HG03039 (cell line): Measurements from ENCODE around the gene LTBP4.
A peak's percentile ranks its signal among the peaks of the same experiment; 100 is the strongest.

ENCODE experiments used
- ATAC-seq: cut with Tn5 transposase; IDR thresholded peaks from one replicate; pipeline ENCODE4 v1.9.1; 2021; ENCODE audit warnings: mild to moderate bottlenecking, moderate library complexity; ENCODE audit not compliant: unreplicated experiment

LTBP4 gene

DNA sequence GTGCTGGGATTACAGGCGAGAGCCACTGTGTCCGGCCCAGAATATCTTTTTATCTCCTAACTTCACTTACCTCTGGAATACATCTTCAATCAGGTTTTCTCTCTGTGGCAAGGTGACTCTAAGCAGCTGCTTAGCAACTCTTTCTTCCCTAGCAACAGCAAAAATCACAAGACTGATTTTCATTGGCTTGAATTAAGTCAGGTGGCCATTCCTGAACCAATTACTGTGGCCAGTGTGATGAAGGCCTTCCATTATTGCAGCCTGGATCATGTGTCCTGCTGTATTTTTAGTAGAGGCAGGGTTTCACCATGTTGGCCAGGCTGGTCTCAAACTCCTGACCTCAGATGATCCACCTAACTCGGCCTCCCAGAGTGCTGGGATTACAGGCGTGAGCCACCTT lies 9.0 kb upstream of the LTBP4 start:
- ATAC-seq, result no peak

DNA sequence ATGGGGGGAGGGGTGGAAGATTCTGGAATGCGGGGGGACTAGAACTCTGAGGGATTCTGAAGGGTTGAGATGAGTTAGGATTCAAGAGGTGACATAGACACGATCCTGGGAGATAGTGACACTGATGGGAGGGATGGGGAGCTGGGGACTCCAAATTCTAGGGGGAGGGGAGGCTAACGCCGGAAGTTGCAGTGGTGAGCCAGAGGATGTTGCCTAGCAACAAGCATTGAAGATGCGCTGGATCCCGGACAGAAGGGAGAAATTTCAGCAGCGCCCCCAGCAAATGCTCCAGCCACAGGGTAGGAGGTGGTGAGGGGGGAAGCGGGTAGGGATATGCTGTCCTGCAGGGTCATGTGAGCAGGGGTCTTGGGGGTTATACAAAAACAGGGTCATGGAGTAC lies 6.9 kb upstream of the LTBP4 start:
- no peak for ATAC-seq

DNA sequence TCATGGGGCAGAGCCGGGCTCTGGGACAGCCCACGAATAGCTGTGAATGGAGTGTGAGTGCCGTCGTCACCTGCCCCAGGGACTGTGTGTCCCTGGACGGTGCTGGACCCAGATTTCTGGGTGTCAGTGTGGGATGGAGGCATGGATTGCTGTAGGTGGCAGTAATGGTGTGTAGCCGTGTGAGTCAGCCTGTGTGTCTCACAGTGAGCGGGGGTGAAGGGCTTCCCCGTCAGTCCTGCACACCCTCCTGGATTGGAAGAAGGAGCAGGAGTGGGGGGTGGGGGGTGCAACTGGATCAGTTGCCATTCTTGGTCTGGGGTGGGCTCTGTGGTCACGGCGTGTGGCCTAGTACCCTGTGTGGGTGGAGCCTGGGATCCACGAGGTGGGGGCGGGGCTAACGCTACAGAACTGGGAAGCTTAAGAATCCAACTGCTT lies 6.5 kb upstream of the LTBP4 start:
- no peak for ATAC-seq

DNA sequence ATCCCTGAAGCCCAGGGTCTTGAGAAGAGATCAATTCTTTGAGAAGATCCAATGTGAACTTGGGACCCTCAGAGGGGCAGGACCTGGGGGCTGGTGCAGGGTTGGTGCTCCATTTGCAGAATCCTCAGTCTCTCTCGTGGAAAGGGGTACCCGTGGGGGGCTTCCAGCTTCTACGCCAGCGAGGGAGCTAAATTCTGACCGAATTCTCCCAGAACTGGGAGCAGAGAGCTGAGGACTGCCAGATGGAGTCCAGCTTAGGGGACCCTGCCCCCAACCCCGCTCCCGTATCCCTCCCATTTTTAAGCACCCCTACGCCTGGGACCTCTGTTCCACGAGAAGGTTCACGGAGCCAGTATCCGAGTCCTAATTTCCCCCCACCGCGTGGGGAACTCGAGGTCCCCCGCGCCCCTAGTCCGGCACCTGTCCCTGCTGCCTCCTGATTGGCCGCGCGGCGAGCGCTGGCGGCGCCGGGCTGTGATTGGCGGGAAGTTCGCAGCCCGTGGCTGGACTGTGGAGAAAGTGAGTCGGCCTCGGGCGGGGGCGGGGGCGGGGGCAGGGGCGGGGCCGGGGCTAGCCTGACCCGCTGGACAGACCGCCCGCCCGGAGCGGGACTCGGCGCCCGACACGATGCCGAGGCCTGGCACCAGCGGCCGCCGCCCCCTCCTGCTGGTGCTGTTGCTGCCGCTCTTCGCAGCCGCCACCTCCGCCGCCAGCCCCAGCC lies 4.4 kb upstream of the LTBP4 start:
- ATAC-seq, result no peak

DNA sequence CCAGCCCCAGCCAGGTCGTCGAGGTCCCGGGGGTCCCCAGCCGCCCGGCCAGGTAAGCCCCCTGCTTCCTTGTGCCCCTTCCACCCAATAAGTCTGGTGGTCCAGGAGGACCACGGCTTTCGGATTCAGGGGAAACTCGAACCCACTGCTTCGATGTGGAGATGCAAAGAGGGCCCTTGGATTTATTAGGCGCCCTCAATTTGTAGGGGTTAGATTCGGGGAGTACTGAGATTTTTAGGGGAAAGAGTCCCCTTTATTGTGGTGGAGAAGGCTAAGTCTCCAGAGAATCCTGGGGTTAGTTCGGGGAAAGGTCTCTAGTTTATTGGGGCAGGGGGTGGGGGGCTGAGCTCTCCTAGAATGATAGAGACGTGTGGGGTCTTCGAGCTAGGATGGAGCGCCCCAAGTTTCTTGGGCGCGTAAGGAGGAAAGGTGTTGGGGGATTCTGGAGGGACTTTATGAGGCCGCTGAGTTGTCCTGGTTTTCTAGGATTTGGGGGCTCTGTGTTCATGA lies 3.8 kb upstream of the LTBP4 start:
- no peak for ATAC-seq

DNA sequence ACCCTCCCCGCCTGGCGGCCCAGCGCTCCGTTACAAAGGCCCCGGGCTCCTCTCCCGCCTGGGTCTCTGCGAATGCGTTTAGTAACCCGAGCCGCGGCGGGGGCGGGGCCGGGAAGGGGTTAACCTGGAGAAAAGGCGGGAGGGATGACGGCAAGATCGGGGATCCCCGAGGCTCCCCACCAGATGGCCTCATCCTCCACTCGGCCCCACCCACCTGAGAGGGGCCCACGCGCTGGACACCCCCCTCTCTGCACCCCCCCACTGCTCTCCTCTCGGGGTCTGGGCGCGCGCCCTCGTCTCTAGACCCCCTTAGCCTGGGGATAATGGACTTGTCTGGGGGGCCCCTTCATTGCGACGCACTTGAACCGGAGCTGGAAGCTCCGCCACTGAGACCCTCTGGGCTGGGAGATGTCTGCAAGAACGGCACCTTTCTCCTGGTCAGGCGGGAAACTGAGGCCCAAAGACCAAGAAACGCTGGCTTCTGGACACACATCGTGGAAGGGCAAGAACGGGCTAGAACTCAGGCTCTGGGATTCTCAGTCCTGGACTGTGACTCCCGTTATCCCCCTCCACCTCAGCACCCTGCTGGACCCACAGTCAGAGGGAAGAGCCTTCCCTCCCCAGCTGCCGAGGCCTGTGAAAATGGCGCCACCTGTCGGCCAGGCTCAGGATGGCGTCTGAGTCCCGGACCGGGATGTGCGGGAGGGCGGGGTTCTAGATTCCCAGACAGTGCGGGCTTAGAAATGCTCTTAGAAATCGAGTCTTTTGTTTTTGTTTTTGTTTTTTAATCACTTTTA lies 2.9 kb upstream of the LTBP4 start:
- ATAC-seq, result no peak

DNA sequence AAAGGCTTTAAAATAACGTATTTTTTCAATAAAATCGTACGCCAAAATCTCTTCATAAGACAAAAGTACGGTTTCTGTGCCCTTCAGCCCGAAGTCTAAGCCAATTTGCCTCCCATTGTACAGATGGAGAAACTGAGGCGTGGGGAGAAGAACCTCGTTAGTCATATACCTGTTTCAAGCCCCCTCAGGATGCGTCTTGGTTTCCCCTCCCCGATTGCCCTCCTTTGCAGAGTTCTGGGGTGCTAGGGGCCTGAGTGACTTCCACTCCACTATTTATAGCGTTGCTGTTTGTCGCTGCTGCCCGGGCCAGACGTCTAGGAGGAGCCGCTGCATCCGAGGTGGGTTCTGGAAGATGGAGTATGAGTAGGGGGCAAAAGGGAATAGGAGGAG lies 2.3 kb upstream of the LTBP4 start:
- ATAC-seq, result no peak

DNA sequence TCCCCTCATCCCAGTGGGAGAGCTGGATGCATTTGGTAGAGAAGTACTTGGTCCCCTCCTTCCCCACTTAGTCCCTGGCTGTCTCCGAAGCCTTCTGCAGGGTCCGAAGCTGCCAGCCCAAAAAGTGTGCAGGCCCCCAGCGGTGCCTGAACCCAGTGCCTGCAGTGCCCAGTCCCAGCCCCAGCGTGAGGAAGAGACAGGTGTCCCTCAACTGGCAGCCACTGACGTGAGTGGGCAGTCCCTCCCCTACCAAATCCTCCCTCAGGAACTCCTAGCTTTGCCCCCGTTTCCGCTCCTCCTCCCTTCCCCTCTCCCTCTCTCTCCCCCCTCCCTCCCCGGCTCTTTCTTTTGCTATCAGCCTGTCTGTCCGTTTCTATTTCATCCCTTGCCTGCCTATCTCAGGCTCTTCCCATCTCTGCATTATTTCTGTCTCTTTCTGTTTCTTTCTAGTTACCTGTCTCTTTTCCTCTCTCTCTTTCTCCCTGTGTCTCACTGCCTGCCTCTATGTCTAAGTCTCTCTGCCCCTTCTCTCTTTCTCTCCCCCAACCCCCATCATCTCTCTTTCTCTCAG lies 1.8 kb upstream of the LTBP4 start:
- ATAC-seq, result no peak

DNA sequence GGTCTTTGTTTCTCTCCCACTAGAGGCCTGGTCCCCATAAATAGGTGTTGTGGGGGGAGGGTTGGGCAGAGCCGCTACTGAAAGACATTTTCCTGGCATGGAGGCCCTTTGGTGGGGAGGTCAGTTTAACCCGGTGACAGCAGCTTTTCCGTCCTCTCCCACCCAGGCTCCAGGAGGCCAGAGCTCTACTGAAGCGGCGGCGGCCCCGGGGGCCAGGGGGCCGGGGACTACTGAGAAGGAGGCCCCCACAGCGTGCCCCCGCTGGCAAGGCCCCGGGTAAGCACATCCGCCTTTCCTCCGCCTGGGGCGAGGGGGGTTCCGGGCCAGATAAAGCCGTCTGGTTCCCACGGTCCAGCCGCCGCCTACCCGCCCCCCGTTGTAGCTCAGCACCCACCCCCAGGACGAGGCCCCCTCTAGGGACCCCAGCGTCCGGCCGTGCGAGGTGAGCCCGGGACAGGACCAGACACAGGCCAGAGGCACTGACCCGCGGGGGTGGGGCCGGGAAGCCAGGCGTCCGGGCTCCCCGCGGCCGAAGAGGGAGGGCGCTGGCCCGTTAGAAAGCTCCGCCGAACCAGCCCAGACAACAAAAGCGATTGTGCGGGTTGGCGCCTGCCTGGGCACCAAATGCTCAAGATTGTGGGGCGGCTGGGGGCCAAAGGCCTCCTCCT lies 1.1 kb upstream of the LTBP4 start:
- ATAC-seq, result no peak

DNA sequence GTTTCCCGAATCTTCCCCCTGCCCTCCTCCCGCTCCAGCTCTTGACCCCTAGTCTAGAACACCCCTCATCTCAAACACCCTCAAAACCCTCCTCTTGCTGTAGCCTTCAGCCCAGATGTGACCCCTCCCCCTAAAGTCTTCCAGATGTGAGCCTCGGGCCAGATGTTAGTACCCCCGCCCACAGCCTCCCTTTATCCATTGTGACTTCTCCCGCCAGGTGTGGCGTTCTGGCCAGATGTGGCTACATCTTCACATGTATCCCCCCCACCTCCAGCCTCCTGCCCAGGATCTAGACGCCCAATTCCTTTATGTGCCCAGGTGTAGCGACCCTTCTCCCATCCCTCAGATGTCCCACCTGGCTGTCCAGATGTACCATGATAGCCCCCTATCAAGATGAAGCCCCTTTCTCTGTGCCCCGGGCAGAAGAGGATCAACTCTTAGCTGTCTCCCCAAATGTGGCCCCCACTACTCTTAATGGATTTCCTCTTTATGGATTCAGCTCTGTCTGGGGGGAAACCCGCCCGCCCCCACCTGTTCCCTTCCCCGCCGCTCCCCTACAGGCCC lies 517 bp upstream of the LTBP4 start:
- no peak for ATAC-seq

DNA sequence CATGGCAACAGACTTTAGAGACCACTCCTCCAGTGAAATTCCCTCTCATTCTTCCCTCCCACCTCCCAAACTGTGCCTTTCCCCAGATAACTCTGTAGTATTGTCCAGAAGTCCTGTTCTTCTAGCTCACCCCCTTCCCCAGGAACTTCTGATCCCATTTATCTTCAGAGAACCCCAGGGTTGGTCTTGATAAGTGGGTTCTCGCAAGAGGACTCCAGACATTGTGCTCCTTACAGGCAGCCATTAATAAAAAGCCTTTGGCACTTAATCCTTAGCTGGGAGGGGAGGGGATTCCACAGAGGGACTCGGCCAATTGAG lies 1.9 kb downstream of the LTBP4 start:
- ATAC-seq, result no peak

DNA sequence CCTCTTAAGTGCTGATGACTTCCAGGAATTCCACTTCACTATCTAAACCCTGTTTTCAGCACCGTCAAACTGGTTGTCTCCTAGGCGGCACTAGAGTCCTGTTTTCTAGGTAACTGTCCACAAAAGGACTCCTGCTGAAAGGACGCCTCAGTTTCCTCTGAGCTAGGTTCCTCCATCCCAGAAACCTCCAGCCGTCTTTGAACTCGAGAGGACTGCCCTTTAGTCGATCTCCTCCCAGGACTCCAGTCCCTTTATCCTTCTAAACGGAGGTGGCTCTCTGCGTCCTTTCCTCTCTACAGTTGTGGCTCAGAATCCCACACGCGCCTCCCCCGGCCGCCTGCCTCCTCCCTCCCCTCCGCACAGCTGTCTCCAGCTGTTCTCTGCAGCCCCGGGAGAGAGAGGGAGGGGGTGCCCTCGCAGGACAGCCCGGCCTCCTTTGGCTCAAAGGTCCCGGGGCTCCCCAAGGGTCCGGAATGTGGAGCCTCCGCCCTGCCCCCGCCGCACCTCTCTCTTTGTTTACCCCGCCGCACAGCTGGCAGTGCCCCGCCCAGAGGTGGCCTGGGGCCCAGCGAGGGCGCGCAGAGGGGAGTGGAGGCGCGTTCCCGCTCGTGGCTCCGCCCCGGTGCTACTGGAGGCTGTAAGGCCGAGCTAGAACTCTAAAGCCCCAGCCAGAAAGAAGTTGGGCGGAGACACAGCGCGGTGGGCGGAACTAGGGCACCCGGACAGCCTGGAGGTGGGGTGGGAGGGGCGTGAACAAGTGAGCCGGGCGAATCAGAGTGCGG lies 2.4 kb downstream of the LTBP4 start:
- ATAC-seq, result peak; percentile 62

DNA sequence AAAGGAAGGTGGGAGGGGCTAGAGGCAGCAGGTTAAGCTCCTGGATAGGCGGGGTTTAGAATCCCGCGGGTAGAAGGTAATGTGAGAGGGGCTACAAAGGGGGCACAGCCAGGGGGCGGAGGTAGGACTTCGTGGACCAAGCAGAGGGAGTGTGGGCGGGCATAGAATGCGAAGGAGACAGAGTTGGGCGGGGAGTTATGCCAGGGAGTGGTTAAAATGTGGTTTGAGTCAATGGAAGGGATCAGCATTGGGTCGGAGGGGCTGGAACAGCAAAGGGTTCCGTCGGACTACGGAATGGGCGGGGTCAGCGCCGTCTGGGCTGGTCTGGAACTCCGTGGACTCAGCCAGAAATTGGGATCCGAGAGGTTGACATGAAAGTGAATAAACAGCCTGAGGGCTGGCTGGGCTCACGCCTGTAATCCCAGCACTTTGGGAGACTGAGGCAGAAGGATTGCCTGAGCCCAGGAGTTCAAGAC lies 3.0 kb downstream of the LTBP4 start:
- no peak for ATAC-seq

DNA sequence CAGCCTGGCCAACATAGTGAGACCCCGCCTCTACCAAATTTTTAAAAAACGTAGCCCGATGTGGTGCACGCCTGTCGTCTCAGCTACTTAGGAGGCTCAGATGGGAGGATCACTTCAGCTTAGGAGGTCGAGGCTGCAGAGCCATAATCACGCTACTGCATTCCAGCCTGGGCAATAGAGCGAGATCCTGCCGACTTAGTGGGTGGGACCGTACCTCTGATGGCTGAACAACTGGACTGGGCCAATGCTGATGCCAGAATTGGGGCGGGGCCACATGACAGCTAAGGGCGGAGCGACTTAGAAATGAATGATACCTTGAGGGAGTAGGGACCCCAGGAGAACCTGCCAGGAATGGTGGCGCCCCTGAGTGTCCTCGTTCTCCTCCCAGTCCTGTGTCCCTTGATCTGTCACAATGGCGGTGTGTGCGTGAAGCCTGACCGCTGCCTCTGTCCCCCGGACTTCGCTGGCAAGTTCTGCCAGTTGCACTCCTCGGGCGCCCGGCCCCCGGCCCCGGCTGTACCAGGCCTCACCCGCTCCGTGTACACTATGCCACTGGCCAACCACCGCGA lies 3.6 kb downstream of the LTBP4 start:
- ATAC-seq, result no peak

DNA sequence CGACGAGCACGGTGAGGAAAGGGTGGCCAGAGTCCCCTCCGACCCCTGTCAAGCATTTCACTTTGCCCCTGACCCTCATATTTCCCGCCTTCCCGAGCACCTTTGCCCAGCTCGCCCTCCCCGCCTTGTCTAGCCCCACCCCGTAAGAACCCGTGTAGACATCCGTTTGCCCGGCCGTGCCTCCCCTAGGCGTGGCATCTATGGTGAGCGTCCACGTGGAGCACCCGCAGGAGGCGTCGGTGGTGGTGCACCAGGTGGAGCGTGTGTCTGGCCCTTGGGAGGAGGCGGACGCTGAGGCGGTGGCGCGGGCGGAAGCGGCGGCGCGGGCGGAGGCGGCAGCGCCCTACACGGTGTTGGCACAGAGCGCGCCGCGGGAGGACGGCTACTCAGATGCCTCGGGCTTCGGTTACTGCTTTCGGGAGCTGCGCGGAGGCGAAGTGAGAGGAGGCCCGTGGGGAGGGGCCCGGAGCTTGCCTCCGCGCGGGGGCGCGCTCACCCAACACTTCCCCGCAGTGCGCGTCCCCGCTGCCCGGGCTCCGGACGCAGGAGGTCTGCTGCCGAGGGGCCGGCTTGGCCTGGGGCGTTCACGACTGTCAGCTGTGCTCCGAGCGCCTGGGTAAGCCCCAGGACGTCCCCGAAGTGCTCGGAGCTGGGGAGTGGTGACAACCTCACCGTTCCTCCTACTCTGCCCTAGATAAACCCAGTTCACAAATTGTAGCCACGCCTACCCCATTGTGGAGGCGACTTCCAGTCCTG lies 4.2 kb downstream of the LTBP4 start:
- no peak for ATAC-seq

DNA sequence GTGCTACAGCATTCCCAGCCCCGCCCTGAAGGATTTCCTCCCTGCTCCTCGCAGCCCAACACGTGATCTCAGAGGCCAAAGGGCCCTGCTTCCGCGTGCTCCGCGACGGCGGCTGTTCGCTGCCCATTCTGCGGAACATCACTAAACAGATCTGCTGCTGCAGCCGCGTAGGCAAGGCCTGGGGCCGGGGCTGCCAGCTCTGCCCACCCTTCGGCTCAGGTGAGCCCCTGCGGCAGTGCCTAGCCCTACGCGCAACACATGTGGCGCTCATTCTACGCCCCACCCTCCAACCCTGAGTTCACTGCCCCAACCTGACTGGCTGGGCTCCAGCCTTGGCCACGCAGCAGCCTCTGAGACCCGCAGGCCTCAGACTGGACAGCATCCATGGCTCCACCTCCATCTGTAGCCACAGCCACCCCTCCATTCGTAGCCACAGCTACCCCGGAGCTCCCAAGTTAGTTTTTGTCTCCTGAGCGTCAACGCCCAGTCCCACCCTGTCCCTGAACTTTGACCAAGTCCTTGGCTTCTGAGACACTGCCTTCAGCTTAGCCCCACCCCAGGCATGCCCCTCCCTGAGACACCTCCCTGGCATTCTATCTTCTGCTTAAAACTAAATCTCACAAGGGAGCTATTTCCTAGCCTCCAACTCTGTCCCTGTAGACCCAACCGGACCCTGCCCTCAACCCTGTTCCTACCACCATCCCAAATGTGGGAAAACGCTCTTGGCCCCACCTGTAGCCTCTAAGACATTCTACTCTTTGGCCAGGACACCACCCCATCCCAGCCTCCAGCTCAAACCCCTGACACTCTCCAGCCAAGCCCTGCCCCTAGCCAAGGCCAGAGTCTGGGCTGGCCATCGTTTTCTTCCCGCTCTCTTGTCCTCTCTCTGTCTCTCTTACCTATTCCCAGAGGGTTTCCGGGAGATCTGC lies 6.4 kb downstream of the LTBP4 start:
- ATAC-seq, result no peak

DNA sequence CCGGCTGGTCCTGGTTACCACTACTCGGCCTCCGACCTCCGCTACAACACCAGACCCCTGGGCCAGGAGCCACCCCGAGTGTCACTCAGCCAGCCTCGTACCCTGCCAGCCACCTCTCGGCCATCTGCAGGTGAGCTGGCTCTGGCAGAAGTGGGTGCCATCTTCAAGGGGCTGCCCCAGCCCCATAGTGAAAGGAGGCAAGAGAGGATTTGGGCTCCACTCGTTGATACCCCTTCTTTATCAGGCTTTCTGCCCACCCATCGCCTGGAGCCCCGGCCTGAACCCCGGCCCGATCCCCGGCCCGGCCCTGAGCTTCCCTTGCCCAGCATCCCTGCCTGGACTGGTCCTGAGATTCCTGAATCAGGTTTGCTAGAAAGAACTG lies 7.1 kb downstream of the LTBP4 start:
- no peak for ATAC-seq

DNA sequence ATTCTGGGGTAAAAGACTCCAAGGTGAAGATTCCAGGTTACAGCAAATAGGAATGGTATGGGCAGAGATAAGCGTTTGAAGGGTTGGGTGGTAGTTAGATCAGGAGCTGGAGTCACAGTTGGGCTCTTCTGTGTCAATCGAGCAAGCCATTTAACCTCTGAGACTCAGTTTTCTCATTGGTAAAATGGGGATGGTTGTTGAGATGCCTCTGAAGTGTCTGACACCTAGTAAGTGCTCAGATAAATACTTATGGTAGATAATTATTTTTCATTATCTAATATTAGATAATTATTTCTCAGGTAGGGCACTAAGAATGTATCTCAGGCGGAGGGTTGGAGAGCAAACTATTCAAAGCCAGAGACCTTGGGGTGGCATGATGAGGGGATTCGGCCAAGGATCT lies 7.8 kb downstream of the LTBP4 start:
- ATAC-seq, result no peak
